ENCODE measurements around the gene FAM174C.

FAM174C gene

GRCh38 chr19:1233115-1233667 is 42.1 kb upstream of the FAM174C start:
- no peak for DNase-seq (ENCODE audit: low read depth in 2 of 2)
- H3K4me3 ChIP-seq (replicated peaks in 1 of 2; ENCODE audit: low read depth in 2 of 2, low read length in 2 of 2) = no peak overlapping the region
- TF ChIP-seq, protein P1, sequence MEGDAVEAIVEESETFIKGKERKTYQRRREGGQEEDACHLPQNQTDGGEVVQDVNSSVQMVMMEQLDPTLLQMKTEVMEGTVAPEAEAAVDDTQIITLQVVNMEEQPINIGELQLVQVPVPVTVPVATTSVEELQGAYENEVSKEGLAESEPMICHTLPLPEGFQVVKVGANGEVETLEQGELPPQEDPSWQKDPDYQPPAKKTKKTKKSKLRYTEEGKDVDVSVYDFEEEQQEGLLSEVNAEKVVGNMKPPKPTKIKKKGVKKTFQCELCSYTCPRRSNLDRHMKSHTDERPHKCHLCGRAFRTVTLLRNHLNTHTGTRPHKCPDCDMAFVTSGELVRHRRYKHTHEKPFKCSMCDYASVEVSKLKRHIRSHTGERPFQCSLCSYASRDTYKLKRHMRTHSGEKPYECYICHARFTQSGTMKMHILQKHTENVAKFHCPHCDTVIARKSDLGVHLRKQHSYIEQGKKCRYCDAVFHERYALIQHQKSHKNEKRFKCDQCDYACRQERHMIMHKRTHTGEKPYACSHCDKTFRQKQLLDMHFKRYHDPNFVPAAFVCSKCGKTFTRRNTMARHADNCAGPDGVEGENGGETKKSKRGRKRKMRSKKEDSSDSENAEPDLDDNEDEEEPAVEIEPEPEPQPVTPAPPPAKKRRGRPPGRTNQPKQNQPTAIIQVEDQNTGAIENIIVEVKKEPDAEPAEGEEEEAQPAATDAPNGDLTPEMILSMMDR (IDR thresholded peaks at IDR 0.05; ENCODE audit: low read depth, low read length) = no peak

DNA sequence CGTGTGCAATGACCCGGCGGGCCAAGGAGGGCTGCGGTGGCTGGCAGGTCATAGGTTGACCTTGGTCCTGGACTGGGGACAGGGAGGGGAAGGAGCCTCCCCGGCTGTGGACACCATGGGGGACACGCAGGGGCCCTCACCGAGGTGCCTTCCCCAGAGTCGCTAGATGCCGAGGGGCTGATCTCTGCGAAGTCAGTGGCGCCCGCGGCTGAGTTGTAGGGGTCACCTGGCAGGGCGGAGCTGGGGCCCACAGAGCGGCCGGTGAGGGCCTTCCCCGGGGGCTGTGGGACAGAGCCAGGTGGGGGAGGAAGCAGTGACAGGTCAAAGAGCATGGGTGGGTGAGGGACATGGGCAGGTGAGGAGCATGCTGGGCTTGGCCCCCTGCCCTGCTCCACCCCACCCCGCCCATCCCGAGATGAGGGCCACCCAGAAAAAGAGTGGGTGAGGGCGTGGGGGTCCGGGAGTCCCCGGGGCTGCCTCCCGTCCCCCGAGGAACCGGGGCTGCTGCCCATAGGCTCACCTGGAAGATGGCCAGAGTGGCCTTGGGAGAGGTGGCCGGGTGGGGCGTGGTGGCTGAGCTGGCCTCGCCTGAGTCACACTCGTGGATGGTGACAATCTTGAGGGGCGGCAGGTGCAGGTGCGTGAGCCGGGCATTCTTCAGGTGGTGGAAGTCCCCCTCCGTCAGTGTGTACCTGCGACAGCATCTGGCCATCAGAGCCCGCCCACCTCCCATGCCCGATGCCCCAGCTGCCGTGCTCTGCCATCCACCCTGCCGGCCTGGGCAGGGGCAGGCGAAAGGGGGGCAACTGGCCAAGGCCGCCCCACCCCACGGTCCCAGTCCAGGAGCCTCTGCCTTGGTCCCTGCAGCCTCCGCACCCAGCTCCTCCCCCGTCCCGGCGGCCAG is 41.0 kb upstream of the FAM174C start:
- DNase-seq (ENCODE audit: low read depth in 2 of 2) = no peak
- H3K4me3 ChIP-seq (replicated peaks in 1 of 2; ENCODE audit: low read depth in 2 of 2, low read length in 2 of 2) = no peak overlapping the region
- TF ChIP-seq, protein P1 (IDR thresholded peaks at IDR 0.05; ENCODE audit: low read depth, low read length) = no peak

DNA sequence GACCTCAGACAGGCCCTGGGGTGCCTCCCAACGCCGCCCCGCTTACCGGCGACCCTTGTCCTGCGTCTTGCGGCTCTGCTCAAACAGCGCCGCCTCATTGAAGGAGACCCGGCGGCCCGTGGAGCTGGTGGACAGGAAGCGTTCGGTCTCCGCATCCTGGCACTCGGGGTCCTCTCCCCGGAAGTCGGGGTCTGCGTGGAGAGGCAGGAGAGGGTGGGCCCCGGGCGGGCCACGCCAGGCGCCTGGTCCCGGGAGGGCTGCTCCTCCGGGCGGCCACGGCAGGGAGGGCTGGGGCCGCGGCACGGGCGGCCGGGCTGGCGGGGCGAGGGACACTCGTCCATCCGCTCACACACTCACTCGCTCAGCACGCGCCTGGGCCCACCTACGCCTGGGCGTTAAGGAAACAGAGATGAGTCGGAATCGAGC is 40.4 kb upstream of the FAM174C start:
- H3K4me3 ChIP-seq (replicated peaks in 1 of 2; ENCODE audit: low read depth in 2 of 2, low read length in 2 of 2) = no peak overlapping the region
- TF ChIP-seq, protein P1 (IDR thresholded peaks at IDR 0.05; ENCODE audit: low read depth, low read length) = no peak
- DNase-seq (ENCODE audit: low read depth in 2 of 2) = no peak

DNA sequence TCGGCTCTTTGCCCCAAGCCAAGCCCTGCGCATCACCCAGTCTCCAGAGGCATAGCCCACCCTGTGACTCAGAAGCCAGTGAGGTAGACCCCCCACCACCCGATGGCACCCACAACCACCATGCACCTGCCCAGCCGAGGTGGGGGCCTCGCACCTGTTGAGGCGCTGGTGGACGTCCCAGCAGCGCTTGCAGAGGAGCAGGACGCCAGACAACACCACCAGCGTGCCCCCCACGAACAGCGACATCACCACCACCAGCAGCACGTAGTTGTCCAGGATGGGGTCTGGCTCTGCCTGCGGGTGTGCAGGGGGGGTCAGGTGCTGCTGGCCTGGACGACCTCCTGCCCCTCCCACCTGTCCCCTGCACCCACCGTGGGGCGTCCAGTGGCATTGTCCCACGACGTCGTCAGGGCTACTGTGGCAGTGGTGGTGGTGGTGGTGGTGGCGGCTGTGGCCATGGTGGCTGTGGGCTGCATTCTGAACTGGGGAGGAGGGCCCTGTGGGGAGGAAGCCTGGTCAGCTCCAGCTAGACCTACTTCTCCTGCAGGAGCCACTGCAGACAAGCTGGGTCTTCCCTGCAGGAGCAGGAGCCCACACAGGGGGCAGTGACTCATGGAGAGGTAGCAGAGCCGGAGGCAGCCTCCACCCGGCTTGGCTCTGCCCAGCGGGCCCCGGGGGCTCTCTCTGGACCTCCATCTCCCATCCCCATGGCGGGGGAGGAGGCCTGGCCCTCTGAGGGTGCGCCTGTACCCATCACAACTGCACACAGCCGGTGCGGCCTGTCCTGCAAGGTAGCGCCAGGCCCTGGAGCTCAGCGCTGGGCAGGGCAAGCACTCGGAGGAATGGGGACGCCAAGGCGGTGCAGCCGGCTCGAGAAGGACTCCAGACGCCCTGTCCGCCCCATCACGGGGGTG is 39.4 kb upstream of the FAM174C start:
- TF ChIP-seq, protein P1 (IDR thresholded peaks at IDR 0.05; ENCODE audit: low read depth, low read length) = no peak
- H3K4me3 ChIP-seq (replicated peaks in 1 of 2; ENCODE audit: low read depth in 2 of 2, low read length in 2 of 2) = peak overlapping the region; percentile 28 to 35
- peak in 1 of 2 donors; percentile 23 for DNase-seq (ENCODE audit: low read depth in 2 of 2)

DNA sequence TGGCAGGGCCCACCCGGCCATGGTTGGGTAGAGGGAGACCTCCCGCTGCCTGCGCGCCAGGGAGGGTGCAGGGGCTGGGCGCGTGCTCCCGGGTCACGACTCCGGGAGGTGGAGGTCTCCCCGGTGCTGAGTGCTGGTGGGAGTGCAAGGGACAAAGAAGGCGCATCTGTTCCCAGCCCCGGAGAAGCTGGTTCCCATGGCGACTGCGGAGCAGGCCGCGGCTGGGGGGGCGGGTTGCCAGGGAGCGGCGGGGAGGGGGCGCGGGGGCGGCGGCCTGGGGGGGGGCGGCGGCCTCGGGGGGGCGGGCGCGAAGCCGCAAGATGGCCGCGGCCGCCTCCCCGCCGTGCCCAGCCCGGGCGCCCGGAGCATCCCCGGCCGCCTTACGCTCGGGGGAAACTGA is 38.8 kb upstream of the FAM174C start:
- TF ChIP-seq, protein P1 (IDR thresholded peaks at IDR 0.05; ENCODE audit: low read depth, low read length) = no peak
- peak overlapping the region; percentile 69 to 74 for H3K4me3 ChIP-seq (replicated peaks in 1 of 2; ENCODE audit: low read depth in 2 of 2, low read length in 2 of 2)
- DNase-seq (ENCODE audit: low read depth in 2 of 2) = no peak

- H3K4me3 ChIP-seq (replicated peaks in 1 of 2; ENCODE audit: low read depth in 2 of 2, low read length in 2 of 2) = peak overlapping the region; percentile 69 to 74
- TF ChIP-seq, protein P1 (IDR thresholded peaks at IDR 0.05; ENCODE audit: low read depth, low read length) = no peak
- DNase-seq (ENCODE audit: low read depth in 2 of 2) = peak in 1 of 2 donors; percentile 20
Measured at GRCh38 chr19:1237027-1237659, 38.2 kb upstream of the FAM174C start.

All from cardiac fibroblast (primary cell).